ENCODE data around the gene PEX14.

The PEX14 gene

DNA sequence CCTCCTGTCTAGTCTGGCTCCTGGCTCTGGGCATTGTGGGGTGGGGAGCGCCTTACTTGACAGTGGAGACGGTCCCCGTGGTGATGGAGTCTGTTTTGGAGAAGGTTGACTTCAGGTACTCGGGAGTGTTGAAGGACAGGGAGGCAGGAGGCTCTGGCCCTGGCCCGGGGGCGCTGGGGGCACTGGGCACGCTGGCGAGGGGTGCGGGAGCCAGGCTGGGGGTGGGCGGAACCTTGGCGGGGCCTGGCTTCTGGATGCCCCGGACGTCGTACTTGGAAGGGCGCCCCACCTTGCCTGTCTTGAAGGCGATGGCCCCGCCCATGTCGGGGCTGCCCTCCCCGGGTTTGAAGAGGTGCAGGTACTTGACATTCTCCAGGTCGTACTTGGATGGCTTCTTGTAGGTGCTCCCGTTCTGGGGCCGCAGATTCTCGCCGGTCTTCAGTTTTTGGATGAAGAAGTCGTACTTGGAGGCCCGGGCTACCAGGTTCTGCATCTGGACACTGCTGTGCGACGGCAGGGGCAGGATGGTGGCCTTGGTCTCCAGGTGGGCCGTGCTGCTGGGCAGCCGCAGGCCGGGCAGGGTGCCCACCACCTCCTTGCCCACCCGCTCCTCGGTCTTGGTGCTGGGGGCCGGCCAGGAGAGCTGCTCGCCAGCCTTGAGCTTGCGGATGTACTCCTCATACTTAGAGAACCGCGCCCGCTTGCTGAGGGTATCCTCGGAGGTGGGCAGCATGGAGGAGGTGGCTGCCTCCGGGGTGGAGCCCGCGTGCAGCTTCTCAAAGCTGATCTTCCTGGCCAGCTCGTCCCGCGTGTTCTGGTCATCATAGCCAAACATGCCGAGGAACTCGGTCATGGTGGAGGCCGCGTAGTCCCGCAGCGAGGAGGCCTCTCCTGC is 185.1 kb downstream of the PEX14 start:
- Mint-ChIP-seq H3K9me3 (no peaks in the 10 kb centered on the region), H3K27ac (no peak overlapping the region), H3K4me3 (no peak overlapping the region), H3K36me3 (peaks cover 14% of the 10 kb centered on the region), H3K4me1 (no peaks in the 10 kb centered on the region), H3K27me3 (no peaks in the 10 kb centered on the region)
- ATAC-seq = no peak

DNA sequence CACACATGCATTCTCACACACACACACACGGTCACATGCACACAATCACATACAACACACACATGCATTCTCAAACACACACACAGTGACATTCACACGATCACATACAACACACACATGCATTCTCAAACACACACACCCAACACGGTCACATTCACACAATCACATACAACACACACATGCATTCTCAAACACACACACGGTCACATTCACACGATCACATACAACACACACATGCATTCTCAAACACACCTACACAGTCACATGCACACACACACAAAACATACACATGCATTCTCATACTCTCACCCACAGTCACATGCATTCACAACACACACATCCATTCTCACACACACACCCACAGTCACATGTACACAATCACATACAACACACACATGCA is 186.7 kb downstream of the PEX14 start:
- Mint-ChIP-seq H3K9me3 (no peaks in the 10 kb centered on the region), H3K36me3 (peaks cover 11% of the 10 kb centered on the region), H3K27me3 (no peaks in the 10 kb centered on the region), H3K27ac (no peak overlapping the region), H3K4me1 (no peaks in the 10 kb centered on the region), H3K4me3 (no peak overlapping the region)
- no peak for ATAC-seq

DNA sequence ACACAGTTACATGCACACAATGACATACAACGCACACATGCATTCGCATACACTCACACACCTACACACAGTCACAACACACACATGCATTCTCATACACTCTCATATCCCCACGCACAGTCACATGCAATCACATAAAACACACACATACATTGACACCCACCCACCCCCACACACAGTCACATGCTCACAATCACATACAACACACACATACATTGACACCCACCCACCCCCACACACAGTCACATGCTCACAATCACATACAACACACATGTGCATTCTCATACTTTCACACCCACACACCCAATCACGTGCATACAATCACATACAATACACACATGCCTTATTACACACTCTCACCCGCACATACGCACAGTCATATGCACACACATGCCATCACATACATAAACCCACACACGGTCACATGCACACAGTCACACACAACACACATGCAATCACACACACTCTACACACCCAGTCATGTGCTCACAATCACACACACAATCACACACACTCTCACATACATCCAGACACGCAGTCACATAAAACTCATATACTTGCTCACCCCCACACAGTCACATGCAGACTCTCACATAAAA is 187.4 kb downstream of the PEX14 start:
- H3K4me1 Mint-ChIP-seq = no peaks in the 10 kb centered on the region
- no peaks in the 10 kb centered on the region for H3K9me3 Mint-ChIP-seq
- H3K36me3 Mint-ChIP-seq = peaks cover 11% of the 10 kb centered on the region
- H3K27me3 Mint-ChIP-seq = no peaks in the 10 kb centered on the region
- no peak overlapping the region for H3K4me3 Mint-ChIP-seq
- no peak overlapping the region for H3K27ac Mint-ChIP-seq
- no peak for ATAC-seq

DNA sequence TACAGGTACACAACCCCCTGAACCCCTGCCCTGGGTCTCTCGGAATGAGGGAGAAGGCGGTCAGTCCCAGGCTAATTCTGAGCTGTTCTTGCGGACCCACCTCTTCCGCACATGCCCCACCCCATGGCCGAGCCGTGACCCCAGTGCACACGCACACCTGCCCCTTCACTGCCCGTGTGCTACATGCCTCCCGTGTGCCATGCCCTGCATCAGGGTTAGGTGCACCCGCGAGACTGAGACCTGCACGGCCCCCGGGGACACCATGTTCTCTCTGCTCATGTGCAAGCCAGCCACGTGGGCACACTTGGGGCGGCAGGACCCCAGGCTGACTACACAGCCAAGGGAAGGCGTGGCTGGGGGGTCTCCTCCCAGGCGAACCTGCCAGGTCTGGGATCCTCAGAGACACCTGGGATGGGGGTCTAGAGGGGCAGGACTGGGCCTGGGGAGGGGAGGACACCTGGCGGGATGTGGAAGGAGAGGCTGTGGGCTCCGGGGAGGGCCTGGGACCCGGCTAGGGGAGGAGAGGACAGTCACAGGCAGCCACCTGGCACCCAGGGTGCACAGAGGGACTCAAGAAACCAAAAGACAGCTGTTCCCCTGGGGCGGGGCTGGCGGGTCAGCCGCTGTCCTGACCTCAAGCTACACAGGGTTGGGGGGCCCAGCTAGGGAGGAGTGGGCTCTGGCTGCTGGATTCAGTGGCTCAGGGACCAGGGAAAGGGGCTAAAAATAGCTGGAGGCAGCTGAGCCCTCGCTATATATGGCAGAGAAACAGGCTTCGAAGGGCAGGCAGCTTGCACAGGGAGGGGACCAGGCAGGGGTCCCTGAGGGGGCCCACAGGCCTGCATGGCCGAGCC is 188.3 kb downstream of the PEX14 start:
- Mint-ChIP-seq H3K4me3 (no peak overlapping the region), H3K27me3 (no peaks in the 10 kb centered on the region), H3K4me1 (no peaks in the 10 kb centered on the region), H3K9me3 (no peaks in the 10 kb centered on the region), H3K27ac (no peak overlapping the region), H3K36me3 (peaks cover 11% of the 10 kb centered on the region)
- no peak for ATAC-seq

DNA sequence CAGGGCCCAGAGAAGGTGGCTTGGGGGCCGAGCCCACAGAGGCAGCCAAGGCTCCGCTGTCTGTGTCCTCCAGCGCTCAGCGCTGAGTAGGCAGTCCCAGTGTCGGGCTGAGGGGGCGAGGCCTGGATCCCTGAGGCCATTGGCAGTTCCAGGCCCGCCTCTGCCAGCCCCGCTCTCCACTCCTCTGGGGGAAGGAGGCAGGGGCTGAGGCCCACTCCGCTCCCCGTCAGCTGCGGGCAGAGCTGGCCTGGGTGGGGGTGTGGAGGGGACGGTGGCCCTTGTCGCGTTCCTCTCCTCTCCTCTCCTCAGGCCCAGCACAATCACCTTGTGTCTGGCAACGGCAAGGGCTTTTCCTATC is 188.9 kb downstream of the PEX14 start:
- Mint-ChIP-seq H3K4me3 (no peak overlapping the region), H3K4me1 (no peaks in the 10 kb centered on the region), H3K27ac (no peak overlapping the region), H3K36me3 (peaks cover 11% of the 10 kb centered on the region), H3K27me3 (no peaks in the 10 kb centered on the region), H3K9me3 (no peaks in the 10 kb centered on the region)
- ATAC-seq = no peak

DNA sequence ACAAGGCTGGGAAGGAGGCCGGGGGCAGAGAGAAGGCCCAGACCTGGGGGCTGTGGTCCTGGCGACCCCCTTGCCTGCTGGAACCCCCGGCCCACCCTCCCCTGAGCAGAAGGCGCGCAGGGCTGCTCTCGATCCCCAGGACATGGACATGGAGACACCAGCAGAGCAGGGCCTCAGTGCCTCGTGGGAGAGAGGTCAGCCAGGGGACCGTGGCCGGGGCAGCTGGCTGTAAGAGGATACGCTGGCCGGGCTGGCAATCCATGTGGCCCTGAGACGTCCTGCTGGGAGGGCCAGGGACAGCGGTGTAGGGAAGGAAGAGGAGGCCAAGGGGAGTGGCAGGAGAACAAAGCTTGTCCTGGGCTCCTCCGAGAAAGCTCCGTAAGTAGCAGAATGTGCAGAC is 189.5 kb downstream of the PEX14 start:
- peaks cover 8% of the 10 kb centered on the region for H3K36me3 Mint-ChIP-seq
- H3K4me1 Mint-ChIP-seq = no peaks in the 10 kb centered on the region
- no peaks in the 10 kb centered on the region for H3K27me3 Mint-ChIP-seq
- H3K9me3 Mint-ChIP-seq = no peaks in the 10 kb centered on the region
- H3K4me3 Mint-ChIP-seq = no peak overlapping the region
- H3K27ac Mint-ChIP-seq = no peak overlapping the region
- ATAC-seq = no peak

DNA sequence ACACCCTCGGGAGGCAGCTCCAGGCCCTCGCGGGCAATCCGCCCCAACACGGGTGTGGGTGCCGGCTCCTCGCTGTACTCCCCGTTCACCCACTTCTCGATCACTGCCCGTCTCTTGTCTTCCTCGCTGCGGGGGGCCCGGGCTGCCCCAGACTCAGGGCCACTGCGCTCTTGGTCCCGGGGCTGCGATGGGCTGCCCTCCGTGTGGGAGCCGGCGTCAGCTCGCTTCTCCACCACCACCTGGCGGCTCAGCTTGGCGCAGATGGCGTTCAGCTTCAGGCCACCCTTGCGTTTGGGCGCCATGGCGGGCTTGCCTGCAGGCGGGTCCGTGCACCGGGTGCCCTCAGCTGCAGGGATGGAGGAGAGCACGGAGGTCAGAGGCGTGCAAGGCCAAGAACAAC is 190.5 kb downstream of the PEX14 start:
- no peak for ATAC-seq
- no peak overlapping the region for H3K4me3 Mint-ChIP-seq
- no peaks in the 10 kb centered on the region for H3K4me1 Mint-ChIP-seq
- no peaks in the 10 kb centered on the region for H3K27me3 Mint-ChIP-seq
- no peak overlapping the region for H3K27ac Mint-ChIP-seq
- peaks cover 5% of the 10 kb centered on the region for H3K36me3 Mint-ChIP-seq
- H3K9me3 Mint-ChIP-seq = no peaks in the 10 kb centered on the region

DNA sequence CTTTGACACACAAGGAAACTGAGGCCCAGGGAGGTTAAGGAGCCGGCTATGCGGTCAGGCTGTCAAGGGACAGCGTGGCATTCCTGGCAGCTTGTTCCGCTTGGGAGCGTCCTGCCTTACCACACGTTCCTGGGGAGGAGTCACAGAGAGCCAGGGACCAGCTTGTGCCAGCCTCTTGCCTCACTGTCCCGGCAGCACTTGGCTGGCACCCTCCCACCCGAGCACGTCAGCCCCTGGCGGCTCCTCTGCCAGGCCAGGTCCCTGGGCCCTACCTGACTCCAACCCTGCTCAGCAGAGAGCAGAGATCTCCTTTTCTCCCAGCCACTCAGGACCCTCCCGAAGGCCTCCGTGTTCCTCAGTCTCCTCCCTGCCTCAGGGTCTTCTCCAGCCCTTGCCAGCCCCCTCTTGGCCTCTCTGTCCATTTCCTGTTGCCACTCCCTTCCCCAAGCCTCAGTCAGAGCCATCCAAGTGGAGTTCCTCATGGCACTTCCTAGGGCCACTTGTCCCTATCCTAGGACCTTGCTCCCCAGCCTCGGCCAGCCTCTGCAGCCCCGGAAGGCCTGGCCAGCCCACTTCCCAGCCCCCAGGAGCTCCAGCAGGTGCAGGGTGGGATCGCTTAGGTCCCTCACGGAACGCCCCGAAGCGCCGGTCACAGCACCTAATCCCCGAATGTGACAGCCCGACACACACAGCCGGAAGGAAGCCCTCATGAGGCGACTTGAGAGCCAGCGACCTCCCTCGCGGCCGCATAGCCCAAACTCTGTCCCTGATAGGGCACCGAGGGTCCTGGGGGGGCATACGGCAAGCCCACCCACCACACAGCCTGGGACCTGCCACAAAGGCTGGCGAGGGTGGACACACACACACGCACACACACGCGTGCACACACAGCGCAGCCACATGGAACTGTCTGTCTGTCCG is 191.4 kb downstream of the PEX14 start:
- no peak overlapping the region for H3K27ac Mint-ChIP-seq
- no peak overlapping the region for H3K4me3 Mint-ChIP-seq
- H3K27me3 Mint-ChIP-seq = no peaks in the 10 kb centered on the region
- no peaks in the 10 kb centered on the region for H3K9me3 Mint-ChIP-seq
- peaks cover 5% of the 10 kb centered on the region for H3K36me3 Mint-ChIP-seq
- peaks cover 5% of the 10 kb centered on the region for H3K4me1 Mint-ChIP-seq
- ATAC-seq = no peak

DNA sequence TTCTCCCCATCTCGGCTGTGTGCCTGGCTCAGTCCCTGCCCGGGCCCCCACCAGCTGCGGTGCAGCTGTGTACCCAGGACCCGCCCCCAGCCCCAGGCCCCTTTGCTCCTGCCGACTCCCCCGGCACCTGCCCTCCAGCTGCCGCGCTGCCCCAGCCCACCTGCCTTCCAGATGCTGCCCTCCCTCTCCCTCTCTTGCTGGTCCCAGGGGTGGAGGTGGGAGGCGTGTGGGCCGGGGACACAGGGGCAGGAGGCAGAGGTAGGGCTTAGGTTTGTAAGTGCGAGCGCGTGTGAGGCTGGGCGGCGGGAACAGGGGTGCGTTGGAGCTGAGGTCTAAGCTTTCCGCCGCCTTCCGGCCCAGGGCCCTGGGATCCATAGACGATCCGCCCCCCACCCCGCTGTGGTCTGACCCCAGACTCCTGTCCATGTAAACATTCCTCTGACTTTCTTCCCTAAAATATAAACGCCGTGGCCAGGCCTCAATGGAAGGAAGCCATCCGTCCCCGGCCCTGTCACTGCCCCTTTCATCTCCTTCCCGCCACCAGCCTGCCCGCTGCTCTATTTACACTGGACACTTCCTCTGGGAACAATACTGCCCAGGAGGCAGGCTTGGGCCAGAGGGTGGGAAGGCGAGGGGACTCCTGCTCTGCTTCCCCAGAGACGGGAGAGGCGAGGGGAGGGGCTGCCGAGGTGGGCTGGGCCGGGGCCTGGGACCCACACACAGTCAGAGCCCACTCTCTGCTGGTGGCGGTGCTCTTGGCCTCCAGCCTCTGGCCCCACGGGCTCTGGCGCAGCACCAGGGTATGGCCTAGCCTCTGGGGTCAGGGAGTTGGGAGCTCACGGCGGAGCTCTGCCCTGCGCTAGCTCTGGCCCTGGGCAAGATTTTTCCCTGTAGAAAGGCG is 193.4 kb downstream of the PEX14 start:
- Mint-ChIP-seq H3K4me1 (peaks cover 14% of the 10 kb centered on the region), H3K27me3 (no peaks in the 10 kb centered on the region), H3K9me3 (no peaks in the 10 kb centered on the region), H3K36me3 (peaks cover 5% of the 10 kb centered on the region), H3K4me3 (no peak overlapping the region), H3K27ac (no peak overlapping the region)
- ATAC-seq = no peak

DNA sequence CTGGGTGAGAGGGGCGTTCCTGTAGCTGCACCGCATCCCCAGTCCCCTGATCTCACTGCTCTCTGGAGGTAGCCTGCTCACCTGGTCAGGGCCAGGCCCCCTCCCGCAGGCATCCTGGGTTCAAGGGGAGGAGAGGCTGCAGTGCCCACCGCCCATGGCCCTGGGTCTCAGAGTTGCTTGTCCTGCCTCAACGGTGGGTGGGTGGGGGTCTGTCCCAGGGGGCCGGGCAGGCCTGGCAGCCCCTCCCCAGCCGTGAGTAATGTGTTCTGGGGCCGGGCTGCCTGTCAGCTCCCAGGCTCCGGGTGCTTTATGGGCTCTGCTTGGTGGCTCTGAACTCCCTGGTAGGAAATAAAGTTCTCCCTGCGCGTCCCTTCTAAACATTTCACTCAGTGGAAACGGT is 194.8 kb downstream of the PEX14 start:
- Mint-ChIP-seq H3K27me3 (no peaks in the 10 kb centered on the region), H3K4me3 (no peak overlapping the region), H3K4me1 (peaks cover 14% of the 10 kb centered on the region), H3K9me3 (no peaks in the 10 kb centered on the region), H3K27ac (no peak overlapping the region), H3K36me3 (peaks cover 5% of the 10 kb centered on the region)
- no peak for ATAC-seq

DNA sequence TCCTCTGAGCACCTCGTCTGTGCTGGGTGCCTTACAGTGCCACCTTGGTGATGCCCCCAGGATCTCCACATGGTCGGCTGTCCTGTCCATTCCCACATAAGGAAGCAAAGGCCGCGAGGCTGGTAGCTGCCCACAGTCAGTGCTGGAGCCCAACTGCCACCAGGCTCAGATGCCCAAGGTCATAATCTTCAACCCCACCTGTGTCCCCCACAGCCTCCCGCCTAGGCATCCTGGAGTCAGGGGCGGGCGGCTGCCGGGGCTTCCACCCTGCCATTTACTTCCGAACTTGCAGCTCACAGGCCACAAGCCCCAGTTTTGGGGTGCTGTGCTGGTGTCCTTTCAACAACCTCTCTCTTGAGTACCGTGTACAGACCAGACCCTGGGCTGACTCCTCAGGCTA is 195.4 kb downstream of the PEX14 start:
- peaks cover 14% of the 10 kb centered on the region for H3K4me1 Mint-ChIP-seq
- H3K4me3 Mint-ChIP-seq = no peak overlapping the region
- H3K27ac Mint-ChIP-seq = no peak overlapping the region
- no peak for ATAC-seq
- H3K36me3 Mint-ChIP-seq = peaks cover 5% of the 10 kb centered on the region
- H3K9me3 Mint-ChIP-seq = no peaks in the 10 kb centered on the region
- H3K27me3 Mint-ChIP-seq = no peaks in the 10 kb centered on the region

DNA sequence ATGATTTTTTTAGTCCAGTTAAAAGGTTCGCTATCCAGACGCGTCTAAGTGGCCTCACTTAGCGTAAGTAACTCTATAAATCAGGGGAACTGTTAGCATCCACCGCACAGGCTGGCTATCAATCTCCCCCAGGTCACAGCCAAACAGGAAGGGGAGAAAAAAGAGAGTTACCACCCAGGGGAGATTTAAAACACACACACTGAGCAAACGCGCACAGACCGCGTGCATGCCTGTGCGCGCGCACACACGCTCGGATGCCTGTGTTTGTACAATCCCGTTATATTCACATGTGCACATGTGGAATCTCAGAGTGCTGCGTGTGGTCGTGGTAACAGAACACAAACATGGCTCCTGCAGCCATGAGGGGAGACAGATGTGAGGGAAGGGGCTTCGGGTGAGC is 196.3 kb downstream of the PEX14 start:
- peaks cover 16% of the 10 kb centered on the region for H3K4me1 Mint-ChIP-seq
- H3K9me3 Mint-ChIP-seq = no peaks in the 10 kb centered on the region
- no peaks in the 10 kb centered on the region for H3K36me3 Mint-ChIP-seq
- H3K27me3 Mint-ChIP-seq = no peaks in the 10 kb centered on the region
- no peak overlapping the region for H3K4me3 Mint-ChIP-seq
- no peak overlapping the region for H3K27ac Mint-ChIP-seq
- ATAC-seq = no peak

DNA sequence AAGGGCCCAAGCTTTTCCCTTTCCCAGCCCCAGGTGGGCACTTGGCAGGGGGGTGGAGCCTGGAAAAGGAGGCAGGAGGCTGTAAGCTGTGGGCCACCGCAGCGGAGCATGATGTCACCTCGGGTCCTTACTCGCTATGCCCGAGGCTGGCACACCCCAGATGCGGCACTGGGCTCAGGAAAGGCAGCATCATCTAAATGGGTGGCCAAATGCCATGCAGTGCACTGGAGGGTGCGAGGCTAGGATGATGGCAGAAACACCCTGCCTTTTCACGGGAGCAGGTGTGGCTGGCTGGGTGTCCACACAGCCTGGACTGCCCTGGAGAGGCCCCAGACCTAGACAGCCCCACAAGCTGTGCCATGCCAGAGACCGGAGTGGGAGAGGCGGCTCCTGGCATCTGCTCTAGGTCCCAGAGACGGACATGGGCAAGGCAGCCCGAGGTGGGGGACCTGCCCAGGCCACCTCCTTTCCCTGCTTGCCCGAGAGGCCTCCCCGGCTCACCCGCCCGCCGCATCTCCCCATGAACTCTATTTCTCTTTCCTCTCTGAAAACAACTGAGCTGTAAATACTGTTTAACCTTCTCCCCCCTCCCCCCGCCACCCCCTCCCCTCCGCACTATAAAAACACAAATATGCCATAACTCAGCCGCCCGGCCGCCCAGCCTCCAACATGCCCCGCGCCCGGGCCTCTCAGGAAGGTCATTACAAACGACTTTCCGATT is 197.0 kb downstream of the PEX14 start:
- Mint-ChIP-seq H3K36me3 (no peaks in the 10 kb centered on the region), H3K27ac (no peak overlapping the region), H3K9me3 (no peaks in the 10 kb centered on the region), H3K4me3 (no peak overlapping the region), H3K27me3 (no peaks in the 10 kb centered on the region), H3K4me1 (peaks cover 23% of the 10 kb centered on the region)
- ATAC-seq = no peak

Data from stimulated activated memory B cell treated with anti-CD40 and anti-IgM and Interleukin-4, amounts not matched to agents 10 μg/mL and 1 μg/mL and 100 μg/mL, for 72 hours (primary cell).